ENCODE data around the gene TCF15. TPM values are rescaled to one million over a fixed set of nuclear protein-coding genes. Genes with fewer than 3 reads are reported as not detected.

Gene TCF15
- polyA plus RNA-seq, 2 of the 4 experiments (the other 2 are of a cell fraction): not detected

- WGBS (ENCODE audit: missing lambda C conversion rate): 77% methylated on average over 2 of the region's 2 CpGs
- no peak for FAIRE-seq
- H3K27ac ChIP-seq: no peak overlapping the region
- no peak for DNase-seq (ENCODE audit: low read depth in 1 of 2, low spot score in 1 of 2)
- CTCF ChIA-PET: interaction anchor here (0.8 to 3.1 kb wide), 5 partner anchors 9 to 76 kb away, joined by 3 to 17 read pairs (median 3); no protein-coding TSS in a partner anchor
- H3K4me3 ChIP-seq: no peak overlapping the region
- ATAC-seq: no peak
- POLR2A ChIA-PET: no interaction called here
- H3K9me3 ChIP-seq: no peaks in the 10 kb centered on the region
- no peak for TF ChIP-seq RARB (CRISPR knock-in tag; IDR thresholded peaks at IDR 0.05)
- TF ChIP-seq FOSL2 (IDR thresholded peaks at IDR 0.05): no peak
- no peak for TF ChIP-seq FOSL2 (CRISPR knock-in tag; IDR thresholded peaks at IDR 0.05)
- no peak for TF ChIP-seq POLR2A (IDR thresholded peaks at IDR 0.05; ENCODE audit: low read length)
- TF ChIP-seq RCOR1 (IDR thresholded peaks at IDR 0.05; ENCODE audit: low read depth, low read length): no peak
- TF ChIP-seq BCL3 (IDR thresholded peaks at IDR 0.05): no peak
- no peak for TF ChIP-seq NPAS2 (CRISPR knock-in tag; IDR thresholded peaks at IDR 0.05; ENCODE audit: borderline replicate concordance)
- TF ChIP-seq ESRRA (IDR thresholded peaks at IDR 0.05; ENCODE audit: borderline replicate concordance, low read length): no peak
- no peak for TF ChIP-seq TP53 (CRISPR knock-in tag; IDR thresholded peaks at IDR 0.05)
- TF ChIP-seq EHF (CRISPR knock-in tag; IDR thresholded peaks at IDR 0.05): no peak
- no peak overlapping the region for H3K4me2 ChIP-seq
- H3K4me1 ChIP-seq: peaks cover 4% of the 10 kb centered on the region; the same call in 1 of the 3 replicates
Observed at GRCh38 chr20:637559-637958, 27.4 kb upstream of the TCF15 start.

GRCh38 chr20:635893-636338 is 25.8 kb upstream of the TCF15 start:
- CTCF ChIA-PET: interaction anchor here (1.6 to 2.6 kb wide), 4 partner anchors 10 to 93 kb away, joined by 3 to 12 read pairs (median 6); no protein-coding TSS in a partner anchor
- no peak overlapping the region for H3K4me2 ChIP-seq
- POLR2A ChIA-PET: no interaction called here
- H3K27ac ChIP-seq: no peak overlapping the region
- 37% methylated on average over 7 of the region's 7 CpGs for WGBS (ENCODE audit: missing lambda C conversion rate)
- no peak for DNase-seq (ENCODE audit: low read depth in 1 of 2, low spot score in 1 of 2)
- no peak for FAIRE-seq
- H3K4me1 ChIP-seq: peaks cover 4% of the 10 kb centered on the region; the same call in 1 of the 3 replicates
- H3K4me3 ChIP-seq: no peak overlapping the region
- no peak for TF ChIP-seq FOXS1 (CRISPR knock-in tag; IDR thresholded peaks at IDR 0.05)
- TF ChIP-seq SMC3 (IDR thresholded peaks at IDR 0.05): no peak
- no peak for TF ChIP-seq MAX (IDR thresholded peaks at IDR 0.05)
- TF ChIP-seq NR3C1 (IDR thresholded peaks at IDR 0.05): no peak
- TF ChIP-seq JUNB (IDR thresholded peaks at IDR 0.05): no peak
- TF ChIP-seq EP300 (IDR thresholded peaks at IDR 0.05): no peak
- no peak for TF ChIP-seq E2F6 (IDR thresholded peaks at IDR 0.05; ENCODE audit: borderline replicate concordance, low read depth)
- no peak for TF ChIP-seq ATOH8 (CRISPR knock-in tag; IDR thresholded peaks at IDR 0.05; ENCODE audit: low read depth)
- TF ChIP-seq HEYL (CRISPR knock-in tag; IDR thresholded peaks at IDR 0.05): no peak
- no peak for TF ChIP-seq CHD2 (IDR thresholded peaks at IDR 0.05; ENCODE audit: low read length, partially characterized antibody)
- TF ChIP-seq MAZ (IDR thresholded peaks at IDR 0.05; ENCODE audit: borderline replicate concordance, low read depth, low read length): no peak
- no peak for TF ChIP-seq RNF2 (IDR thresholded peaks at IDR 0.05; ENCODE audit: borderline replicate concordance, low read depth)
- TF ChIP-seq JUN (IDR thresholded peaks at IDR 0.05): no peak
- no peak for TF ChIP-seq FOSL2 (IDR thresholded peaks at IDR 0.05)
- TF ChIP-seq FOSL2 (CRISPR knock-in tag; IDR thresholded peaks at IDR 0.05): no peak
- no peak for TF ChIP-seq HOXA7 (CRISPR knock-in tag; IDR thresholded peaks at IDR 0.05)
- no peak for TF ChIP-seq CBX8 (IDR thresholded peaks at IDR 0.05)
- no peak for TF ChIP-seq EHMT2 (IDR thresholded peaks at IDR 0.05; ENCODE audit: low read depth)
- no peak for TF ChIP-seq BCL3 (IDR thresholded peaks at IDR 0.05)
- TF ChIP-seq, protein P1, sequence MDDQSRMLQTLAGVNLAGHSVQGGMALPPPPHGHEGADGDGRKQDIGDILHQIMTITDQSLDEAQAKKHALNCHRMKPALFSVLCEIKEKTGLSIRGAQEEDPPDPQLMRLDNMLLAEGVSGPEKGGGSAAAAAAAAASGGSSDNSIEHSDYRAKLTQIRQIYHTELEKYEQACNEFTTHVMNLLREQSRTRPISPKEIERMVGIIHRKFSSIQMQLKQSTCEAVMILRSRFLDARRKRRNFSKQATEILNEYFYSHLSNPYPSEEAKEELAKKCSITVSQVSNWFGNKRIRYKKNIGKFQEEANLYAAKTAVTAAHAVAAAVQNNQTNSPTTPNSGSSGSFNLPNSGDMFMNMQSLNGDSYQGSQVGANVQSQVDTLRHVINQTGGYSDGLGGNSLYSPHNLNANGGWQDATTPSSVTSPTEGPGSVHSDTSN (IDR thresholded peaks at IDR 0.05): no peak
- TF ChIP-seq, protein P2, sequence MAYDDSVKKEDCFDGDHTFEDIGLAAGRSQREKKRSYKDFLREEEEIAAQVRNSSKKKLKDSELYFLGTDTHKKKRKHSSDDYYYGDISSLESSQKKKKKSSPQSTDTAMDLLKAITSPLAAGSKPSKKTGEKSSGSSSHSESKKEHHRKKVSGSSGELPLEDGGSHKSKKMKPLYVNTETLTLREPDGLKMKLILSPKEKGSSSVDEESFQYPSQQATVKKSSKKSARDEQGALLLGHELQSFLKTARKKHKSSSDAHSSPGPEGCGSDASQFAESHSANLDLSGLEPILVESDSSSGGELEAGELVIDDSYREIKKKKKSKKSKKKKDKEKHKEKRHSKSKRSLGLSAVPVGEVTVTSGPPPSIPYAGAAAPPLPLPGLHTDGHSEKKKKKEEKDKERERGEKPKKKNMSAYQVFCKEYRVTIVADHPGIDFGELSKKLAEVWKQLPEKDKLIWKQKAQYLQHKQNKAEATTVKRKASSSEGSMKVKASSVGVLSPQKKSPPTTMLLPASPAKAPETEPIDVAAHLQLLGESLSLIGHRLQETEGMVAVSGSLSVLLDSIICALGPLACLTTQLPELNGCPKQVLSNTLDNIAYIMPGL (CRISPR knock-in tag; IDR thresholded peaks at IDR 0.05; ENCODE audit: borderline replicate concordance): no peak
- H3K9me3 ChIP-seq: no peaks in the 10 kb centered on the region
- ATAC-seq: no peak
